Upper lobe of left lung (tissue), 6 donors: Measurements from ENCODE around the gene CDS2. TPM values are rescaled to one million over a fixed set of nuclear protein-coding genes. Genes with fewer than 3 reads are reported as not detected.

ENCODE experiments used
- ATAC-seq, 2 donors: fragments of 200-7000 bp; cut with Tn5 transposase; one replicate each; pipeline ENCODE4 v1.9.1; 2022; ENCODE audit warnings: mild to moderate bottlenecking in 2 of 2, moderate library complexity in 2 of 2; ENCODE audit not compliant: low FRiP score in 2 of 2
- DNase-seq, 2 donors: peaks; one replicate each; pipeline ENCODE4 v3.0.0-alpha.2; 2019 to 2020
- H3K27ac ChIP-seq, 4 donors: fragments of 200-600 bp; sonication (generic); one replicate each; pipeline ENCODE4 v1.5.1; 2016 to 2019
- H3K27me3 ChIP-seq, 4 donors: fragments of 200-600 bp; sonication (generic); one replicate each; pipeline ENCODE4 v1.5.1; 2017 to 2019
- H3K36me3 ChIP-seq, 4 donors: fragments of 200-600 bp; sonication (generic); one replicate each; pipeline ENCODE4 v1.5.1; 2016 to 2019
- H3K4me1 ChIP-seq, 4 donors: fragments of 200-600 bp; sonication (generic); one replicate each; pipeline ENCODE4 v1.5.1; 2018 to 2019
- H3K4me3 ChIP-seq, 4 donors: fragments of 200-600 bp; sonication (generic); one replicate each; pipeline ENCODE4 v1.5.1; 2017 to 2019; ENCODE audit warnings: mild to moderate bottlenecking in 2 of 4, moderate library complexity in 1 of 4
- H3K9me3 ChIP-seq, 4 donors: fragments of 200-600 bp; sonication (generic); one replicate each; pipeline ENCODE4 v1.5.1; 2018 to 2019
- CTCF ChIP-seq, 6 experiments: fragments of 450-650 bp in 4 of 6; fragments of 200-600 bp in 2 of 6; sonication (generic) in 2 of 6; IDR thresholded peaks; one replicate each; pipeline ENCODE4 v1.5.1; 2016 to 2019; ENCODE audit warnings: antibody characterized with exemption in 6 of 6
- EP300 ChIP-seq, 4 donors: sonication (generic); formaldehyde crosslinking; IDR thresholded peaks; one replicate each; pipeline ENCODE4 v1.5.1; 2017; ENCODE audit warnings: antibody characterized with exemption in 4 of 4, control low read depth in 2 of 4
- POLR2A ChIP-seq, 4 donors: fragments of 450-650 bp; IDR thresholded peaks; one replicate each; pipeline ENCODE4 v1.5.1; 2016 to 2017; ENCODE audit warnings: antibody characterized with exemption in 4 of 4, mild to moderate bottlenecking in 2 of 4
- POLR2AphosphoS5 ChIP-seq, 2 donors: sonication (generic); formaldehyde crosslinking; IDR thresholded peaks; one replicate each; pipeline ENCODE4 v1.5.1; 2017; ENCODE audit warnings: antibody characterized with exemption in 2 of 2
- WGBS, 2 donors: methylation state at CpG; one replicate each; pipeline ENCODE4 v1.1.5; 2017 to 2018; 5-methylcytosine and 5-hydroxymethylcytosine counted together
- total RNA-seq, 6 donors: library from RNA; depleted of rRNA in 4 of 6; stranded (reverse); fragments of >200 nt in 4 of 6; gene quantifications; one replicate each; pipeline versions ENCODE4 v1.1.0 to v1.2.1, GENCODE V29; 2016 to 2021
- donor health status: DM: no; HTN: no; CAD: no; lungs with moderate emphysema.
- donor health status: DM: no; HTN: yes; CAD: no; lungs with severe emphysema.

Gene CDS2
- total RNA-seq, 6 donors from 2014 or later, result 26.2 to 64.0 (median 40.6) TPM

GRCh38 chr20:5145365-5146098 lies 18.7 kb downstream of the CDS2 start:
- H3K9me3 ChIP-seq, result no peaks in the 10 kb centered on the region
- no peak for DNase-seq
- 66 to 73% methylated on average over 5 of the region's 5 CpGs for WGBS, 2 donors
- peaks cover 39 to 82% (median 56%) of the 10 kb centered on the region in 4 donors for H3K4me1 ChIP-seq
- H3K4me3 ChIP-seq, result no peak overlapping the region
- H3K27me3 ChIP-seq, result no peaks in the 10 kb centered on the region
- no peaks in the 10 kb centered on the region for H3K36me3 ChIP-seq
- no peak for TF ChIP-seq CTCF (IDR thresholded peaks at IDR 0.05)
- no peak for TF ChIP-seq EP300 (IDR thresholded peaks at IDR 0.05)
- no peak for TF ChIP-seq POLR2AphosphoS5 (IDR thresholded peaks at IDR 0.05)
- TF ChIP-seq POLR2A (IDR thresholded peaks at IDR 0.05), result no peak
- H3K27ac ChIP-seq, result peak overlapping the region in 2 of 4 donors; percentile 48 to 52
- ATAC-seq, result peak in 1 of 2 donors; percentile 42

- ATAC-seq, result no peak
- Histone ChIP-seq H3K9me3 (no peaks in the 10 kb centered on the region), H3K36me3 (no peaks in the 10 kb centered on the region), H3K4me1 (peaks cover 35 to 88% (median 58%) of the 10 kb centered on the region in 4 donors), H3K4me3 (no peak overlapping the region), H3K27me3 (no peaks in the 10 kb centered on the region), H3K27ac (peak overlapping the region in 2 of 4 donors; percentile 48 to 52)
- 64 to 87% methylated on average over 6 of the region's 6 CpGs for WGBS, 2 donors
- TF ChIP-seq POLR2AphosphoS5 (IDR thresholded peaks at IDR 0.05) (no peak), EP300 (IDR thresholded peaks at IDR 0.05) (no peak), CTCF (IDR thresholded peaks at IDR 0.05) (no peak), POLR2A (IDR thresholded peaks at IDR 0.05) (no peak)
- DNase-seq, result no peak
Measured at GRCh38 chr20:5146099-5146668, 19.4 kb downstream of the CDS2 start.

GRCh38 chr20:5146871-5147592 lies 20.2 kb downstream of the CDS2 start:
- Histone ChIP-seq H3K36me3 (no peaks in the 10 kb centered on the region), H3K9me3 (no peaks in the 10 kb centered on the region), H3K27me3 (no peaks in the 10 kb centered on the region), H3K4me3 (no peak overlapping the region), H3K4me1 (peaks cover 35 to 83% (median 56%) of the 10 kb centered on the region in 4 donors), H3K27ac (peak overlapping the region in 3 of 4 donors; percentile 17 to 52 (median 22))
- ATAC-seq (no peak), DNase-seq (no peak)
- WGBS, 2 donors, result 70 to 71% methylated on average over 2 of the region's 2 CpGs
- TF ChIP-seq EP300 (IDR thresholded peaks at IDR 0.05), result no peak
- TF ChIP-seq CTCF (IDR thresholded peaks at IDR 0.05), result no peak
- TF ChIP-seq POLR2A (IDR thresholded peaks at IDR 0.05), result no peak
- TF ChIP-seq POLR2AphosphoS5 (IDR thresholded peaks at IDR 0.05), result no peak

GRCh38 chr20:5148581-5148980 lies 21.8 kb downstream of the CDS2 start:
- Histone ChIP-seq H3K27ac (peak overlapping the region in 2 of 4 donors; percentile 22 to 52), H3K27me3 (no peaks in the 10 kb centered on the region), H3K9me3 (no peaks in the 10 kb centered on the region), H3K36me3 (no peaks in the 10 kb centered on the region), H3K4me3 (no peak overlapping the region), H3K4me1 (peaks cover 35 to 81% (median 59%) of the 10 kb centered on the region in 4 donors)
- TF ChIP-seq EP300 (IDR thresholded peaks at IDR 0.05), result no peak
- DNase-seq (no peak), ATAC-seq (no peak)
- 74% methylated on average over 6 of the region's 6 CpGs for WGBS, 2 donors

GRCh38 chr20:5149892-5150225 lies 23.1 kb downstream of the CDS2 start:
- WGBS, 2 donors, result 86 to 89% methylated on average over 3 of the region's 3 CpGs
- Histone ChIP-seq H3K4me1 (peaks cover 39 to 78% (median 53%) of the 10 kb centered on the region in 4 donors), H3K27ac (no peak overlapping the region)

More at GRCh38 chr20:5149892-5150225, 23.1 kb downstream of the CDS2 start:
- no peak for DNase-seq
- no peaks in the 10 kb centered on the region for H3K36me3 ChIP-seq
- TF ChIP-seq EP300 (IDR thresholded peaks at IDR 0.05), result no peak
- no peak for TF ChIP-seq POLR2A (IDR thresholded peaks at IDR 0.05)
- TF ChIP-seq CTCF (IDR thresholded peaks at IDR 0.05), result no peak
- no peak for TF ChIP-seq POLR2AphosphoS5 (IDR thresholded peaks at IDR 0.05)
- ATAC-seq, result no peak
- no peak overlapping the region for H3K4me3 ChIP-seq
- no peaks in the 10 kb centered on the region for H3K27me3 ChIP-seq
- no peaks in the 10 kb centered on the region for H3K9me3 ChIP-seq
